Measurements from ENCODE around the gene ZFYVE1. TPM values are rescaled to one million over a fixed set of nuclear protein-coding genes. Genes with fewer than 3 reads are reported as not detected.
"Not testable (repeated sequence)": the region's sequence is repeated elsewhere in the genome, so short reads cannot be mapped to it uniquely, and the experiment has no call there.

Gene ZFYVE1
- polyA plus RNA-seq, 2 of the 4 experiments (the other 2 are of a cell fraction), result 7.4 to 9.4 TPM

GRCh38 chr14:72965249-72965648, 61.7 kb downstream of the ZFYVE1 start:
- no peak for FAIRE-seq
- WGBS (ENCODE audit: missing lambda C conversion rate), result 78% methylated on average over 6 of the region's 6 CpGs
- no peak overlapping the region for H3K4me3 ChIP-seq
- DNase-seq (ENCODE audit: low read depth in 1 of 2, low spot score in 1 of 2), result peak in 1 of 2 experiments; percentile 19
- TF ChIP-seq E2F6 (IDR thresholded peaks at IDR 0.05; ENCODE audit: borderline replicate concordance, low read depth), result no peak
- no peak for TF ChIP-seq ZC3H11A (IDR thresholded peaks at IDR 0.05)
- TF ChIP-seq RARB (CRISPR knock-in tag; IDR thresholded peaks at IDR 0.05), result no peak
- 0 out of 6 replicates have a peak, but pooled peaks of 1 of the 2 experiments have one; percentile 27 for ATAC-seq
- no peaks in the 10 kb centered on the region for H3K9me3 ChIP-seq
- no peak overlapping the region for H3K4me2 ChIP-seq
- CTCF ChIA-PET, result no interaction called here
- no peak overlapping the region for H3K27ac ChIP-seq
- POLR2A ChIA-PET, result no interaction called here
- H3K4me1 ChIP-seq, result peaks cover 14% of the 10 kb centered on the region

GRCh38 chr14:72962829-72963312, 64.0 kb downstream of the ZFYVE1 start:
- ChIA-PET CTCF (interaction anchor here (0.6 to 3.5 kb wide), 4 partner anchors 10 to 449 kb away, joined by 3 to 24 read pairs (median 10); no protein-coding TSS in a partner anchor), POLR2A (interaction anchor here (1.2 kb wide), 1 partner anchor 64 kb away, joined by 3 read pairs; the partner anchor contains the start of gene ZFYVE1)
- Histone ChIP-seq H3K4me2 (no peak overlapping the region), H3K4me3 (no peak overlapping the region), H3K27ac (no peak overlapping the region), H3K9me3 (no peaks in the 10 kb centered on the region), H3K4me1 (peaks cover 14% of the 10 kb centered on the region)
- 25% methylated on average over 6 of the region's 6 CpGs for WGBS (ENCODE audit: missing lambda C conversion rate)
- TF ChIP-seq REST (IDR thresholded peaks at IDR 0.05) (no peak), SREBF2 (IDR thresholded peaks at IDR 0.05) (peak; percentile 50; the same call in 1 of the 2 replicates), RFX5 (IDR thresholded peaks at IDR 0.05) (no peak), FOSL2 (IDR thresholded peaks at IDR 0.05) (no peak), FOSL2 (CRISPR knock-in tag; IDR thresholded peaks at IDR 0.05) (0 out of 2 replicates have a peak, but pooled peaks have one; percentile 16), FOSB (CRISPR knock-in tag; IDR thresholded peaks at IDR 0.05) (peak; percentile 88; the same call in 1 of the 2 replicates), HOXA7 (CRISPR knock-in tag; IDR thresholded peaks at IDR 0.05) (peak; percentile 76; the same call in 1 of the 2 replicates), TFCP2L1 (CRISPR knock-in tag; IDR thresholded peaks at IDR 0.05) (peak; percentile 50; the same call in 1 of the 2 replicates), RARB (CRISPR knock-in tag; IDR thresholded peaks at IDR 0.05) (0 out of 2 replicates have a peak, but pooled peaks have one; percentile 67), MAX (IDR thresholded peaks at IDR 0.05) (0 out of 2 replicates have a peak, but pooled peaks have one; percentile 14), BHLHE40 (IDR thresholded peaks at IDR 0.05; ENCODE audit: low read depth, low read length) (no peak)
- peak; percentile 42 to 79; a peak in 5 of 6 replicates for ATAC-seq
- peak; percentile 81 to 84 for DNase-seq (ENCODE audit: low read depth in 1 of 2, low spot score in 1 of 2)
- FAIRE-seq, result no peak

GRCh38 chr14:72962336-72962754, 64.6 kb downstream of the ZFYVE1 start:
- peak in 1 of 2 experiments; percentile 6; a peak in 1 of 6 replicates for ATAC-seq
- Histone ChIP-seq H3K4me1 (peaks cover 14% of the 10 kb centered on the region), H3K27ac (0 out of 6 replicates have a peak overlapping the region, but pooled peaks of 1 of the 2 experiments have one; percentile 19)
- ChIA-PET CTCF (interaction anchor here (0.5 to 3.5 kb wide), 3 partner anchors 13 to 449 kb away, joined by 5 to 24 read pairs (median 16); no protein-coding TSS in a partner anchor), POLR2A (interaction anchor here (0.6 to 1.2 kb wide), 2 partner anchors 64 to 96 kb away, joined by 3 read pairs; partner anchors contain the start of genes RBM25 and ZFYVE1)
- FAIRE-seq, H3K4me3 ChIP-seq, H3K9me3 ChIP-seq, H3K4me2 ChIP-seq: not testable (repeated sequence)
- peak in 1 of 2 experiments; percentile 45 for DNase-seq (ENCODE audit: low read depth in 1 of 2, low spot score in 1 of 2)
- 85% methylated on average over 10 of the region's 10 CpGs for WGBS (ENCODE audit: missing lambda C conversion rate)

All from A549 (cell line).